ENCODE measurements around the gene PID1. TPM values are rescaled to one million over a fixed set of nuclear protein-coding genes. Genes with fewer than 3 reads are reported as not detected.

PID1 gene
- total RNA-seq, 2 donors from 2014 or later: 13.0 to 13.8 TPM

DNA sequence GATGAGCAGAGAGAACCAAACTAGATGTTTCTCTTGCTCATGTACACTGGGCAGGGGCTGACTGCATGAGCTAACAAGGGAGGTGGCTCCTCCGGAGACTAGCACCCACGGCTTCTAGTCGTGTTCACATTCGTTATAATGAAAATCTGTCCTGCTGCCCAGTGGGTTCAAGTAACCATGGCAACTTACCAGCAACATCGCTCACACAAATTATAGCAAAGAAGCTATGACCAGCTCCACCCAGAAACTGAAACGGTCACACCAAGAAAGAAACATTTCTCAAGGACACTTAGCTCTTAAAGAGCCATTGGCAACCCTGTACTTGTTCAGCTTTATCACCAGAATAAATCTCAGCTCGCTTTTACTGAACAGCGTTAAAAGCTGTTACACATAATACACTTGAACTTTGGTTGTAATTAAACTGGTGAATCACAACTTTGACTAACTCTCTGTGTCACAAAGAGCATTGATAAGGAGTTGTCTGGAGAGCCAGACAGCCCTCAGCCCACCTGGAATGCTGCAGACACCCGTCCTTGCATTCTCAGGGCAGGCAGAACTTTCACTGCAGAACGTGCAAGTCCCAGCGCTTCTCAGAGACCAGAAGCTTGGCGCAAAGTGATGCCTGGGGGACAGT, 141.2 kb downstream of the PID1 start:
- H3K27me3 ChIP-seq: no peaks in the 10 kb centered on the region
- WGBS, 2 donors: 47 to 51% methylated on average over 12 of the region's 12 CpGs
- ATAC-seq (no peak), DNase-seq (no peak)
- no peaks in the 10 kb centered on the region for H3K4me1 ChIP-seq
- TF ChIP-seq, protein P1, sequence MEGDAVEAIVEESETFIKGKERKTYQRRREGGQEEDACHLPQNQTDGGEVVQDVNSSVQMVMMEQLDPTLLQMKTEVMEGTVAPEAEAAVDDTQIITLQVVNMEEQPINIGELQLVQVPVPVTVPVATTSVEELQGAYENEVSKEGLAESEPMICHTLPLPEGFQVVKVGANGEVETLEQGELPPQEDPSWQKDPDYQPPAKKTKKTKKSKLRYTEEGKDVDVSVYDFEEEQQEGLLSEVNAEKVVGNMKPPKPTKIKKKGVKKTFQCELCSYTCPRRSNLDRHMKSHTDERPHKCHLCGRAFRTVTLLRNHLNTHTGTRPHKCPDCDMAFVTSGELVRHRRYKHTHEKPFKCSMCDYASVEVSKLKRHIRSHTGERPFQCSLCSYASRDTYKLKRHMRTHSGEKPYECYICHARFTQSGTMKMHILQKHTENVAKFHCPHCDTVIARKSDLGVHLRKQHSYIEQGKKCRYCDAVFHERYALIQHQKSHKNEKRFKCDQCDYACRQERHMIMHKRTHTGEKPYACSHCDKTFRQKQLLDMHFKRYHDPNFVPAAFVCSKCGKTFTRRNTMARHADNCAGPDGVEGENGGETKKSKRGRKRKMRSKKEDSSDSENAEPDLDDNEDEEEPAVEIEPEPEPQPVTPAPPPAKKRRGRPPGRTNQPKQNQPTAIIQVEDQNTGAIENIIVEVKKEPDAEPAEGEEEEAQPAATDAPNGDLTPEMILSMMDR (IDR thresholded peaks at IDR 0.05): no peak
- TF ChIP-seq POLR2A (IDR thresholded peaks at IDR 0.05): no peak
- H3K36me3 ChIP-seq (replicated peaks in 1 of 2; ENCODE audit: insufficient read depth in 1 of 2, low read depth in 2 of 2): no peaks in the 10 kb centered on the region
- no peak overlapping the region for H3K27ac ChIP-seq
- no peaks in the 10 kb centered on the region for H3K9me3 ChIP-seq
- H3K4me3 ChIP-seq: no peak overlapping the region
- intact Hi-C loops (cut with DNase I): loop anchor here (5.0 to 10.0 kb wide), 2 partner anchors 147 to 455 kb away; no protein-coding TSS in a partner anchor

DNA sequence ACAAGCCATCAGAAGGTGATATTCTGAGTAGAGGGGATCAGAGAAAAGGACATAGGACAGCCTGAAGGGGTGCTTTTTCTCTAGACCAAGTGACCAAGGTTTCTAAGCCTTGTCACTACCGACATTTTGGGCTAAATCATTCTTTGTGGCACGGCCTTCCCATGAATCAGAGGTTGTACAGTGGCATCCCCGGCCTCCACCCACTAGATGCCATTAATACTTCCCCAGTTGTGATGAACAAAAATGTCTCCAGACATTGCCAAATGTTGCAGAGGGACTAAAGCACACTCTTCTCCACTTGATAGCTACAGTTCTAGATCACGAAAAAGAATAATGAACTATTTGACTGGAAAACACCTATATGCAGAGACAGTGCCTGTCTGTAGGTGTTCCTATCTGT, 143.6 kb downstream of the PID1 start:
- no peak overlapping the region for H3K27ac ChIP-seq
- H3K36me3 ChIP-seq (replicated peaks in 1 of 2; ENCODE audit: insufficient read depth in 1 of 2, low read depth in 2 of 2): no peaks in the 10 kb centered on the region
- no peaks in the 10 kb centered on the region for H3K9me3 ChIP-seq
- WGBS, 2 donors: 75 to 82% methylated on average over 4 of the region's 4 CpGs
- H3K27me3 ChIP-seq: no peaks in the 10 kb centered on the region
- TF ChIP-seq POLR2A (IDR thresholded peaks at IDR 0.05): no peak
- TF ChIP-seq, protein P1 (IDR thresholded peaks at IDR 0.05): no peak
- DNase-seq (no peak), ATAC-seq (no peak)
- intact Hi-C loops (cut with DNase I): no loop called here
- H3K4me3 ChIP-seq: no peak overlapping the region
- no peaks in the 10 kb centered on the region for H3K4me1 ChIP-seq

DNA sequence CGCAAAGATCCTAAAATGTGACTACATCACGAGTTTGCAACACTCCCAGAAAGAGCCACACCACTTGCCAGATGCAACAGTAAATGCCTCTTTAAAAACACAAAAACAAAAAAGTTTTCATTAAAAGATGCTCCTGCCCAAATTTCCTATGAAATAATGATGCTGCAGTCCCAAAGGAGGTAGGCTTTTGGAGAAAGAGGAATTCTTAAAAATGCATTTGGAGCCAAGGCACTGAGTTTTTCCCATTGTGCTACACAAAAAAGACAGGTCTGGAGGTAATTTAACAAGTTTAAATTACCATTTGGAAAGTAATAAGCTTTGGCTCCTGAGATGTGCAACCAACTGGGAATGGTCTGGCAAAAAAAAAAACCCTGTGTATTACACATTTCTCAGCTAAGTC, 145.0 kb downstream of the PID1 start:
- no peaks in the 10 kb centered on the region for H3K9me3 ChIP-seq
- no peak overlapping the region for H3K4me3 ChIP-seq
- no peak overlapping the region for H3K27ac ChIP-seq
- no peaks in the 10 kb centered on the region for H3K36me3 ChIP-seq (replicated peaks in 1 of 2; ENCODE audit: insufficient read depth in 1 of 2, low read depth in 2 of 2)
- intact Hi-C loops (cut with DNase I): no loop called here
- no peaks in the 10 kb centered on the region for H3K4me1 ChIP-seq
- ATAC-seq (no peak), DNase-seq (no peak)
- TF ChIP-seq, protein P1 (IDR thresholded peaks at IDR 0.05): no peak
- TF ChIP-seq POLR2A (IDR thresholded peaks at IDR 0.05): no peak
- H3K27me3 ChIP-seq: no peaks in the 10 kb centered on the region
- 73 to 80% methylated on average over 2 of the region's 2 CpGs for WGBS, 2 donors

DNA sequence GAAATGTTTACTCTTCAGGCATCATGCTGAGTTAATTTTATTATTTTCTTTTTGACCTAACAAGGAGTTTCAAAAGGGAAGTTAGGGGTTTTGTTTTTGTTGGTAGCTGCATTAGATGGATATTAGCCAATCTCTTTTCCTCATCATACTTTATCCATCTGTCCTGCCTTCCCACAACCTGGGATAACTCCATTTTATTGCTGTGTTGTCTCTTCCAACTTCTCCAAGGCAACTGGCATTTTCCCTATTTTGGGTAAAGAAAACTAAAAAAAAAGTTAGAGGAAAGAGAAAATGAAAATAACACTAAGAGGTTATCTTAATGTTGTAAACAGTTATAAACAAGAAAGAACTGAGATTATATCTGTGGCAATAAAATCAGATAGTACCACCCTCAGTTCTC, 147.0 kb downstream of the PID1 start:
- ATAC-seq: no peak

More for the DNA sequence above, 147.0 kb downstream of the PID1 start:
- Histone ChIP-seq H3K4me1 (no peaks in the 10 kb centered on the region), H3K27me3 (no peaks in the 10 kb centered on the region), H3K9me3 (no peaks in the 10 kb centered on the region), H3K27ac (no peak overlapping the region), H3K4me3 (no peak overlapping the region), H3K36me3 (replicated peaks in 1 of 2; ENCODE audit: insufficient read depth in 1 of 2, low read depth in 2 of 2) (no peaks in the 10 kb centered on the region)
- no peak for TF ChIP-seq POLR2A (IDR thresholded peaks at IDR 0.05)
- TF ChIP-seq, protein P1 (IDR thresholded peaks at IDR 0.05): no peak
- no peak for DNase-seq
- intact Hi-C loops (cut with DNase I): no loop called here

Data from body of pancreas (tissue), 4 donors.